LNCaP clone FGC (cell line): ENCODE results near the gene PLXNA2.

Experiments
- DNase-seq: peaks from one replicate; pipeline ENCODE4 v3.0.0-alpha.2; 2011; ENCODE audit warnings: low read depth
- H3K4me3 ChIP-seq: 2 replicates; pipeline ENCODE4 v1.5.1; 2011; ENCODE audit warnings: mild to moderate bottlenecking, low read depth, low read length, control low read depth
- CTCF ChIP-seq: IDR thresholded peaks from 2 replicates; pipeline ENCODE4 v1.5.1; 2012; ENCODE audit warnings: mild to moderate bottlenecking; ENCODE audit not compliant: control insufficient read depth, insufficient read depth; ENCODE audit errors: extremely low read depth

The PLXNA2 gene

GRCh38 chr1:208051651-208052050 is 192.5 kb downstream of the PLXNA2 start:
- no peak for DNase-seq
- no peak for TF ChIP-seq CTCF
- no peak overlapping the region for H3K4me3 ChIP-seq

GRCh38 chr1:208048904-208049303 is 195.3 kb downstream of the PLXNA2 start:
- no peak overlapping the region for H3K4me3 ChIP-seq
- DNase-seq = no peak
- TF ChIP-seq CTCF = no peak

- H3K4me3 ChIP-seq = no peak overlapping the region
- no peak for TF ChIP-seq CTCF
- DNase-seq = no peak
Observed at GRCh38 chr1:208047975-208048374, 196.2 kb downstream of the PLXNA2 start.

GRCh38 chr1:208047476-208047934 is 196.7 kb downstream of the PLXNA2 start:
- DNase-seq = no peak
- TF ChIP-seq CTCF = no peak
- no peak overlapping the region for H3K4me3 ChIP-seq

GRCh38 chr1:208045463-208046260 is 198.5 kb downstream of the PLXNA2 start:
- no peak for DNase-seq
- no peak overlapping the region for H3K4me3 ChIP-seq
- peak; percentile 18; the same call in 1 of the 2 replicates for TF ChIP-seq CTCF

- DNase-seq = no peak
- no peak for TF ChIP-seq CTCF
Observed at GRCh38 chr1:208044589-208045462, 199.4 kb downstream of the PLXNA2 start.

More at GRCh38 chr1:208044589-208045462, 199.4 kb downstream of the PLXNA2 start:
- H3K4me3 ChIP-seq = no peak overlapping the region
